K562 (cell line): ENCODE data around the gene PHLDA3. TPM values are rescaled to one million over a fixed set of nuclear protein-coding genes. Genes with fewer than 3 reads are reported as not detected.
A peak's percentile ranks its signal among the peaks of the same experiment; 100 is the strongest.

Experiments used
- BACH1 ChIP-seq: fragments of 200-800 bp; sonication (Bioruptor generic); IDR thresholded peaks from 2 replicates; pipeline ENCODE4 v1.6.1; 2016; ENCODE audit warnings: missing genetic modification characterization, missing compliant biosample characterization
- BHLHE40 ChIP-seq: IDR thresholded peaks from 2 replicates; pipeline ENCODE4 v1.6.1; 2011; ENCODE audit warnings: low read length, improper control_type of control experiment
- CBFB ChIP-seq: sonication (generic); formaldehyde crosslinking; IDR thresholded peaks from 2 replicates; pipeline ENCODE4 v1.4.0; 2020; ENCODE audit warnings: mild to moderate bottlenecking, missing genetic modification reagents
- CBX5 ChIP-seq: IDR thresholded peaks from 2 replicates; pipeline ENCODE4 v1.6.1; 2014; ENCODE audit warnings: low read depth, borderline replicate concordance
- CCNT2 ChIP-seq: IDR thresholded peaks from 2 replicates; pipeline ENCODE4 v1.6.1; 2011; ENCODE audit warnings: borderline replicate concordance, low read depth, mild to moderate bottlenecking, moderate library complexity, mixed read lengths, low read length; ENCODE audit not compliant: insufficient read length; ENCODE audit errors: extremely low read depth
- DPF2 ChIP-seq: fragments of 450-650 bp; IDR thresholded peaks from 2 replicates; pipeline ENCODE4 v1.6.1; 2016
- GABPA ChIP-seq: fragments of 200-800 bp; sonication (Bioruptor generic); conservative IDR thresholded peaks from 2 replicates; pipeline ENCODE4 v1.6.1; 2016; ENCODE audit warnings: low read depth, missing genetic modification characterization, missing compliant biosample characterization
- GABPB1 ChIP-seq: sonication (generic); formaldehyde crosslinking; IDR thresholded peaks from 2 replicates; pipeline ENCODE4 v1.8.0; 2022; ENCODE audit warnings: mild to moderate bottlenecking, missing genetic modification reagents
- MEF2D ChIP-seq: conservative IDR thresholded peaks from 2 replicates; pipeline ENCODE4 v1.6.1; 2016; ENCODE audit warnings: low read depth, missing genetic modification characterization, missing compliant biosample characterization
- MYNN ChIP-seq, 2 experiments: sonication (generic); formaldehyde crosslinking in 1 of 2; IDR thresholded peaks; 2 replicates each; pipeline versions ENCODE4 v1.5.0 to v1.6.1; 2016 to 2020; ENCODE audit warnings: antibody characterized with exemption in 1 of 2, missing genetic modification reagents in 1 of 2
- NFIC ChIP-seq: fragments of 450-650 bp; IDR thresholded peaks from 2 replicates; pipeline ENCODE4 v1.6.1; 2017; ENCODE audit warnings: mild to moderate bottlenecking, inconsistent platforms
- PHF20 ChIP-seq: fragments of 450-650 bp; IDR thresholded peaks from 2 replicates; pipeline ENCODE4 v1.6.1; 2018; ENCODE audit not compliant: partially characterized antibody
- RHOXF2B ChIP-seq: fragments of 250-450 bp; sonication (Bioruptor Pico); conservative IDR thresholded peaks from 2 replicates; pipeline ENCODE4 v1.5.1; 2021
- SMARCA4 ChIP-seq: fragments of 450-650 bp; IDR thresholded peaks from 2 replicates; pipeline ENCODE4 v1.6.1; 2016
- SMARCE1 ChIP-seq: fragments of 450-650 bp; IDR thresholded peaks from 2 replicates; pipeline ENCODE4 v1.7.1; 2016; ENCODE audit warnings: mild to moderate bottlenecking
- STAT5B ChIP-seq: fragments of 250-450 bp; sonication (Bioruptor Pico); IDR thresholded peaks from 2 replicates; pipeline ENCODE4 v1.8.0; 2021; ENCODE audit warnings: mild to moderate bottlenecking, inconsistent platforms
- TAF15 ChIP-seq: fragments of 200-400 bp; formaldehyde crosslinking; IDR thresholded peaks from 2 replicates; pipeline ENCODE4 v1.6.1; 2017; ENCODE audit warnings: mild to moderate bottlenecking, low read depth, low read length, moderate library complexity
- ZBTB17 ChIP-seq: fragments of 450-650 bp; formaldehyde crosslinking; IDR thresholded peaks from 2 replicates; pipeline ENCODE4 v1.4.0; 2020; ENCODE audit warnings: mild to moderate bottlenecking
- ZFP36 ChIP-seq: fragments of 150-350 bp; IDR thresholded peaks from 2 replicates; pipeline ENCODE4 v1.6.1; 2018; ENCODE audit warnings: low read length, low read depth; ENCODE audit not compliant: partially characterized antibody
- ZNF589 ChIP-seq: fragments of 200-800 bp; sonication (Bioruptor generic); IDR thresholded peaks from 2 replicates; pipeline ENCODE4 v1.6.1; 2016; ENCODE audit warnings: low read depth, missing genetic modification characterization, missing compliant biosample characterization
- ZNF644 ChIP-seq: fragments of 200-800 bp; sonication (Bioruptor generic); IDR thresholded peaks from 2 replicates; pipeline ENCODE4 v1.6.1; 2016; ENCODE audit warnings: low read depth, missing genetic modification characterization, missing compliant biosample characterization
- polyA plus RNA-seq, 8 experiments: library from polyadenylated mRNA; depleted of rRNA in 4 of 8; stranded (reverse) in 5 of 8; unstranded in 3 of 8; fragments of >200 nt; fragmentation: Nextera tagmentation in 2 of 8; fragmentation: Illumina TruSeq in 1 of 8; extraction: Ambion mirVana in 2 of 8; extraction: Trizol in 1 of 8; gene quantifications; 2 replicates each; pipeline versions ENCODE4 v1.2.1 to v1.2.3, GENCODE V29; 2011 to 2014; ENCODE audit warnings: inconsistent platforms in 1 of 8, missing spikeins in 1 of 8
- total RNA-seq, 7 experiments: library from RNA; depleted of rRNA in 6 of 7; stranded (reverse); fragments of >200 nt in 6 of 7; fragmentation: Illumina TruSeq in 2 of 7; extraction: Trizol in 2 of 7; gene quantifications; 2 replicates each; pipeline versions ENCODE4 v1.2.1 to v1.2.3, GENCODE V29; 2011 to 2021; ENCODE audit warnings: low replicate concordance in 1 of 7
- TF ChIP-seq, protein P1 (sequence below): fragments of 450-650 bp; IDR thresholded peaks from 2 replicates; pipeline ENCODE4 v1.6.1; 2018; ENCODE audit not compliant: partially characterized antibody
- TF ChIP-seq, protein P2 (sequence below), 2 experiments: fragments of 250-450 bp in 1 of 2; fragments of 450-650 bp in 1 of 2; sonication (Bioruptor Pico) in 1 of 2; IDR thresholded peaks; 2 replicates each; pipeline versions ENCODE4 v1.6.1 to v1.8.0; 2016 to 2021; ENCODE audit warnings: mild to moderate bottlenecking in 2 of 2, moderate library complexity in 2 of 2, missing compliant biosample characterization in 1 of 2, missing genetic modification characterization in 1 of 2
- TF ChIP-seq, protein P3 (sequence below): fragments of 250-450 bp; sonication (Bioruptor Pico); IDR thresholded peaks from 2 replicates; pipeline ENCODE4 v1.8.0; 2022; ENCODE audit warnings: inconsistent platforms, mild to moderate bottlenecking, moderate library complexity, borderline replicate concordance

The PHLDA3 gene
- total and polyA plus RNA-seq, 9 of the 15 experiments (the other 6 are each of a cell fraction or from before 2014, with no cell fraction given) = 0.11 to 0.27 TPM; not detected in 7

DNA sequence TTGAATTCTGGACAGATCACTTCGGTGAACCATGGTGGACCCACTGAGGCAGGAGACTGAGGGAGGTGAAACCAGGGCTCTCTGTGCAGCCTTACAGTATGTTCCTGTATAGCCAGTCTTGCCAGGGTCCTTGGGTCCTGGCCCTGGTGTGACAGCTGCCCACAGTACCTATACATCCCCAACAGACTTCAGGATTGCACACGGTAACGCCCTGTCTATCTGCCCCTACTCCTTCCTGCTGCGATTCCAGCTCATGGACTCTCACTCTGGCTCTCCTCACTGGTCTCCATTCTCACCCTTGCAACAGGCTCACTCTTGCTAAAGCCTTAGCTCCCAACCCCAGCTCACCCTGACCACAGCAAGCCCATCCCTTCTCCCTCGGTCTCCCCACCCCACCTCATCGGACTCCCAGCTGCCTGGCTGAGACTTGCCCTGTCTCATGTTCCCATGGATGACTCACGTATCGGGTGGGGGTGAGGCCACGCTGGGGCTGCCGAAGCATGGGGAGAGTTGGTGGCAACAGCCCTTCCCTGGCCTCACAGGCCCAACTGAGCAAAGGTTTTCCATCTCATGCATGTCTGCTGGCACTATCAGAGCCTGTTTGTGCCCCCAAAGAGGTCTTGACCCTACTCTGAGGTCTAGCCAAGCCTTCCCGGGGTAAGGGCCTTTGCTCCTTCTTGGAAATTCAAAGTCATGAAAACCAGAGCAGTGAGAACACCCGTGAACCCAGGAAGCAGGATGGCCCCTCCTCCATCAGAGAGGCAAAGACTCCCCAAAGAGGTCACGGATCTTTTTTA is 7.1 kb downstream of the PHLDA3 start (continued):
- TF ChIP-seq, protein P1, sequence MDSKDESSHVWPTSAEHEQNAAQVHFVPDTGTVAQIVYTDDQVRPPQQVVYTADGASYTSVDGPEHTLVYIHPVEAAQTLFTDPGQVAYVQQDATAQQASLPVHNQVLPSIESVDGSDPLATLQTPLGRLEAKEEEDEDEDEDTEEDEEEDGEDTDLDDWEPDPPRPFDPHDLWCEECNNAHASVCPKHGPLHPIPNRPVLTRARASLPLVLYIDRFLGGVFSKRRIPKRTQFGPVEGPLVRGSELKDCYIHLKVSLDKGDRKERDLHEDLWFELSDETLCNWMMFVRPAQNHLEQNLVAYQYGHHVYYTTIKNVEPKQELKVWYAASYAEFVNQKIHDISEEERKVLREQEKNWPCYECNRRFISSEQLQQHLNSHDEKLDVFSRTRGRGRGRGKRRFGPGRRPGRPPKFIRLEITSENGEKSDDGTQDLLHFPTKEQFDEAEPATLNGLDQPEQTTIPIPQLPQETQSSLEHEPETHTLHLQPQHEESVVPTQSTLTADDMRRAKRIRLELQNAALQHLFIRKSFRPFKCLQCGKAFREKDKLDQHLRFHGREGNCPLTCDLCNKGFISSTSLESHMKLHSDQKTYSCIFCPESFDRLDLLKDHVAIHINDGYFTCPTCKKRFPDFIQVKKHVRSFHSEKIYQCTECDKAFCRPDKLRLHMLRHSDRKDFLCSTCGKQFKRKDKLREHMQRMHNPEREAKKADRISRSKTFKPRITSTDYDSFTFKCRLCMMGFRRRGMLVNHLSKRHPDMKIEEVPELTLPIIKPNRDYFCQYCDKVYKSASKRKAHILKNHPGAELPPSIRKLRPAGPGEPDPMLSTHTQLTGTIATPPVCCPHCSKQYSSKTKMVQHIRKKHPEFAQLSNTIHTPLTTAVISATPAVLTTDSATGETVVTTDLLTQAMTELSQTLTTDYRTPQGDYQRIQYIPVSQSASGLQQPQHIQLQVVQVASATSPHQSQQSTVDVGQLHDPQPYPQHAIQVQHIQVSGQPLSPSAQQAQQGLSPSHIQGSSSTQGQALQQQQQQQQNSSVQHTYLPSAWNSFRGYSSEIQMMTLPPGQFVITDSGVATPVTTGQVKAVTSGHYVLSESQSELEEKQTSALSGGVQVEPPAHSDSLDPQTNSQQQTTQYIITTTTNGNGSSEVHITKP = peak; percentile 33
- peak; percentile 73; the same call in 1 of the 2 replicates for TF ChIP-seq ZBTB17
- TF ChIP-seq BHLHE40 = peak; percentile 32; the same call in 1 of the 2 replicates
- TF ChIP-seq STAT5B (CRISPR knock-in tag) = no peak
- TF ChIP-seq NFIC = no peak
- TF ChIP-seq TAF15 = no peak
- TF ChIP-seq SMARCE1 = peak; percentile 79
- no peak for TF ChIP-seq ZFP36
- TF ChIP-seq, protein P2, sequence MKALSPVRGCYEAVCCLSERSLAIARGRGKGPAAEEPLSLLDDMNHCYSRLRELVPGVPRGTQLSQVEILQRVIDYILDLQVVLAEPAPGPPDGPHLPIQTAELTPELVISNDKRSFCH (CRISPR knock-in tag; IDR thresholded peaks at IDR 0.05) = no peak
- TF ChIP-seq, protein P2 (tag; IDR thresholded peaks at IDR 0.05) = no peak
- TF ChIP-seq, protein P3, sequence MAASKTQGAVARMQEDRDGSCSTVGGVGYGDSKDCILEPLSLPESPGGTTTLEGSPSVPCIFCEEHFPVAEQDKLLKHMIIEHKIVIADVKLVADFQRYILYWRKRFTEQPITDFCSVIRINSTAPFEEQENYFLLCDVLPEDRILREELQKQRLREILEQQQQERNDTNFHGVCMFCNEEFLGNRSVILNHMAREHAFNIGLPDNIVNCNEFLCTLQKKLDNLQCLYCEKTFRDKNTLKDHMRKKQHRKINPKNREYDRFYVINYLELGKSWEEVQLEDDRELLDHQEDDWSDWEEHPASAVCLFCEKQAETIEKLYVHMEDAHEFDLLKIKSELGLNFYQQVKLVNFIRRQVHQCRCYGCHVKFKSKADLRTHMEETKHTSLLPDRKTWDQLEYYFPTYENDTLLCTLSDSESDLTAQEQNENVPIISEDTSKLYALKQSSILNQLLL (CRISPR knock-in tag) = no peak
- no peak for TF ChIP-seq GABPA (tag)
- TF ChIP-seq MEF2D (tag) = 0 out of 2 replicates have a peak, but pooled peaks have one; percentile 39
- no peak; the same call in 1 of the 2 replicates for TF ChIP-seq GABPB1 (CRISPR knock-in tag)
- no peak for TF ChIP-seq PHF20
- peak; percentile 37 for TF ChIP-seq CCNT2
- TF ChIP-seq ZNF589 = peak; percentile 66; the same call in 1 of the 2 replicates
- no peak for TF ChIP-seq RHOXF2B (CRISPR knock-in tag)
- TF ChIP-seq ZNF644 (tag) = no peak
- peak; percentile 39; the same call in 1 of the 2 replicates for TF ChIP-seq CBFB (CRISPR knock-in tag)
- peak; percentile 59; the same call in 1 of the 2 replicates for TF ChIP-seq MYNN (IDR thresholded peaks at IDR 0.05)
- TF ChIP-seq MYNN (CRISPR knock-in tag; IDR thresholded peaks at IDR 0.05) = no peak
- no peak for TF ChIP-seq CBX5
- TF ChIP-seq SMARCA4 = peak; percentile 75
- no peak for TF ChIP-seq BACH1 (tag)
- peak; percentile 70 for TF ChIP-seq DPF2
